ENCODE results near the gene IAH1. TPM values are rescaled to one million over a fixed set of nuclear protein-coding genes. Genes with fewer than 3 reads are reported as not detected.

Gene IAH1
- total and polyA plus RNA-seq, 10 of the 15 experiments (the other 5 are each of a cell fraction or from before 2014, with no cell fraction given) = 57.4 to 125 (median 75.8) TPM

DNA sequence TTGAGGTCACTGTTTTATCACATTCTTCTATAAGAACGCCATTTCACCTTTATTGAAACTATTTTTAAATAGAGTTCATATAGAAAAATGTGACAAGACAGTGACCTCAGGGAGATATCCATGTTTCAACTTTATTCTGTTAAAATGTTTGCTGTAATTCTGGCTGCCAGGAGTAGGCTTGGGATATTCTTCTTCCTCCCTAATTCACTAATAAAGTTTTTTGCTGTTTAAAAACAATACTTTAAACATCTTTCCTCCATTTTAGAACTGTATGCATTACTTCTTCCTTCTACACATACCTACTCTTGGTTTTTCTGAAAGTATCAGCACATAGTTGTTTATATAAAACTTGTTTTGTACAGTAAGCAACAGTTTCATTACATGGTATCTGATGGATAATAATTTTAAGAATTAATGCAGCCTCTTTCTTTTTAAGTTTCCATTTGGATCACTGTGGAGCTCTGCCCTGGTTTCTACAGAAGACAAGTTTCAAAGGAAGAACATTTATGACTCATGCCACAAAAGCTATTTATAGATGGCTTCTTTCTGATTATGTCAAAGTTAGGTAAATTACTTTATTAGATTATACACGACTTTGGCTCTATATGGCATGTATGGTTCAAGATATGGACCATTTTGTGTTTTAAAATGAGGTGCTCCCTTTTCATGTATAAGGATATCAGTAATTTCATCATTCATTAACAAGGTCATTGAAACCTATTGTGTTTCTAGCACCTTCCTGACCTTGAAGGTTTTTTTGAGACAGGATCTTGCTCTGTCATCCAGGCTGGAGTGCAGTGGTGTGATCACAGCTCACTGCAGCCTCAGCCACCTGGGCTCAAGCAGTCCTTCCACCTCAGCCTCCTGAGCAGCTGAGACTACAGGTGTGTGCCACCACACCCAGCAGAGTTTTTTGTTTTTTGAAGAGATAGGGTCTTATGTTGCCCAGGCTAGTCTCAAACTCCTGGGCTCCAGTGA lies 43.7 kb upstream of the IAH1 start:
- WGBS (ENCODE audit: insufficient coverage, insufficient replicate concordance, low lambda C conversion rate, missing lambda C conversion rate) = 47% methylated on average over 2 of the region's 2 CpGs
- intact Hi-C loops (cut with micrococcal nuclease; ENCODE audit: unreplicated experiment) (no loop called here), in situ Hi-C loops (cut with MboI) (no loop called here)
- SMC1A ChIA-PET (ENCODE audit: uncharacterized antibody, unreplicated experiment) = interaction anchor here (1.0 to 1.2 kb wide), 2 partner anchors 18 to 307 kb away, joined by 3 read pairs; no protein-coding TSS in a partner anchor
- H2AFZ ChIP-seq (ENCODE audit: control insufficient read depth, low read depth, low read length) = no peak overlapping the region
- CTCF ChIA-PET = interaction anchor here (0.6 kb wide), 1 partner anchor 14 kb away, joined by 4 read pairs; no protein-coding TSS in a partner anchor
- H3K27me3 ChIP-seq (replicated peaks in 1 of 2; ENCODE audit: control insufficient read depth in 2 of 2, insufficient read depth in 2 of 2, low read length in 1 of 2) = no peaks in the 10 kb centered on the region
- no peaks in the 10 kb centered on the region for H3K9me3 ChIP-seq (replicated peaks; ENCODE audit: control insufficient read depth, insufficient read depth, low read length)
- FAIRE-seq (no peak), DNase-seq (ENCODE audit: low read depth, low spot score) (no peak), ATAC-seq (peak; percentile 28; the same call in 2 of the 3 replicates)
- no peaks in the 10 kb centered on the region for H3K4me1 ChIP-seq (ENCODE audit: control insufficient read depth, insufficient read depth, low read length)
- RAD21 ChIA-PET (ENCODE audit: unreplicated experiment) = no interaction called here
- H3K9ac ChIP-seq (ENCODE audit: control insufficient read depth, insufficient read depth, low read length) = no peak overlapping the region
- H3K4me2 ChIP-seq (ENCODE audit: control insufficient read depth, insufficient read depth) = no peak overlapping the region
- BruUV-seq (replicated peaks) = no TSS peak
- H3K36me3 ChIP-seq (ENCODE audit: control insufficient read depth in 2 of 2, insufficient read depth in 2 of 2, low read length in 1 of 2) = peaks cover 2 to 34% of the 10 kb centered on the region in 2 experiments
- no peak overlapping the region for H3K4me3 ChIP-seq
- H3K27ac ChIP-seq (ENCODE audit: control insufficient read depth, insufficient read depth) = no peak overlapping the region
- POLR2A ChIA-PET = no interaction called here
- no peaks in the 10 kb centered on the region for H4K20me1 ChIP-seq (ENCODE audit: control insufficient read depth, insufficient read depth)
- peaks cover 3% of the 10 kb centered on the region for H3K79me2 ChIP-seq (ENCODE audit: control insufficient read depth, insufficient read depth, low read length)
- no peak for TF ChIP-seq CBX5 (IDR thresholded peaks at IDR 0.05; ENCODE audit: low read depth)
- no peak for TF ChIP-seq ESRRA (IDR thresholded peaks at IDR 0.05; ENCODE audit: low read length)
- no peak for TF ChIP-seq NFYB (IDR thresholded peaks at IDR 0.05; ENCODE audit: insufficient read depth, low read depth, low read length)
- TF ChIP-seq PAX5 (IDR thresholded peaks at IDR 0.05; ENCODE audit: borderline replicate concordance, low read depth, low read length) = no peak
- no peak for TF ChIP-seq KDM1A (IDR thresholded peaks at IDR 0.05; ENCODE audit: borderline replicate concordance)
- no peak for TF ChIP-seq MYC (IDR thresholded peaks at IDR 0.05; ENCODE audit: insufficient read depth, insufficient read length, insufficient replicate concordance, low read length, severe bottlenecking)
- TF ChIP-seq NFIC (IDR thresholded peaks at IDR 0.05; ENCODE audit: low read depth, low read length) = no peak
- no peak for TF ChIP-seq NR2F1 (conservative IDR thresholded peaks at IDR 0.05)
- no peak for TF ChIP-seq SKIL (IDR thresholded peaks at IDR 0.05; ENCODE audit: low read depth, poor library complexity, severe bottlenecking)
- TF ChIP-seq ZSCAN29 (IDR thresholded peaks at IDR 0.05) = no peak
- TF ChIP-seq CEBPB (IDR thresholded peaks at IDR 0.05; ENCODE audit: borderline replicate concordance in 1 of 2, low read depth in 2 of 2, low read length in 2 of 2) = no peak
- TF ChIP-seq ZBTB40 (IDR thresholded peaks at IDR 0.05; ENCODE audit: borderline replicate concordance) = peak; percentile 34; the same call in 1 of the 2 replicates
- no peak for TF ChIP-seq MLLT1 (IDR thresholded peaks at IDR 0.05)

All from GM12878 (cell line).